DOHH2 (cell line): ENCODE results near the gene C16orf78.
"Not testable (repeated sequence)": the region's sequence is repeated elsewhere in the genome, so short reads cannot be mapped to it uniquely, and the experiment has no call there.

ENCODE experiments used
- H3F3A ChIP-seq: fragments of 200-600 bp; sonication (generic), shearing (Covaris generic); 2 replicates; pipeline ENCODE4 v1.6.0; 2016; ENCODE audit warnings: antibody characterized with exemption, mild to moderate bottlenecking; ENCODE audit not compliant: control insufficient read depth, insufficient read depth
- H3K27ac ChIP-seq: fragments of 200-600 bp; sonication (generic); 2 replicates; pipeline ENCODE4 v1.5.1; 2014; ENCODE audit warnings: low read depth, mild to moderate bottlenecking, low read length, moderate library complexity
- H3K27me3 ChIP-seq: fragments of 200-600 bp; sonication (generic); 2 replicates; pipeline ENCODE4 v1.6.1; 2014; ENCODE audit warnings: mild to moderate bottlenecking, low read length, mixed read lengths; ENCODE audit not compliant: control insufficient read depth
- H3K36me3 ChIP-seq: fragments of 200-600 bp; sonication (generic); 2 replicates; pipeline ENCODE4 v1.6.1; 2014; ENCODE audit warnings: mild to moderate bottlenecking, low read length, moderate library complexity, mixed read lengths; ENCODE audit not compliant: control insufficient read depth
- H3K4me1 ChIP-seq: fragments of 200-600 bp; sonication (generic); 2 replicates; pipeline ENCODE4 v1.6.1; 2014; ENCODE audit warnings: mild to moderate bottlenecking, low read length, mixed read lengths; ENCODE audit not compliant: control insufficient read depth
- H3K4me2 ChIP-seq: fragments of 200-600 bp; sonication (generic); 2 replicates; pipeline ENCODE4 v1.6.0; 2014; ENCODE audit warnings: mild to moderate bottlenecking, low read length, moderate library complexity
- H3K4me3 ChIP-seq: fragments of 200-600 bp; sonication (generic); 2 replicates; pipeline ENCODE4 v1.5.1; 2014; ENCODE audit warnings: mild to moderate bottlenecking, low read length, mixed read lengths
- H3K79me2 ChIP-seq: fragments of 200-600 bp; sonication (generic); 2 replicates; pipeline ENCODE4 v1.6.1; 2014; ENCODE audit warnings: mild to moderate bottlenecking, low read length, mixed read lengths; ENCODE audit not compliant: control insufficient read depth
- H3K9me2 ChIP-seq: fragments of 200-600 bp; sonication (generic); replicated peaks from 2 replicates; pipeline ENCODE4 v1.6.1; 2014; ENCODE audit warnings: mild to moderate bottlenecking, low read length, mixed read lengths; ENCODE audit not compliant: control insufficient read depth
- H3K9me3 ChIP-seq: fragments of 200-600 bp; sonication (generic); 2 replicates; pipeline ENCODE4 v1.6.1; 2014; ENCODE audit warnings: antibody characterized with exemption, low read length, mixed read lengths; ENCODE audit not compliant: control insufficient read depth, insufficient read depth
- H4K20me1 ChIP-seq: fragments of 200-600 bp; sonication (generic); 2 replicates; pipeline ENCODE4 v1.6.0; 2014; ENCODE audit warnings: low read depth, mild to moderate bottlenecking, antibody characterized with exemption, low read length, moderate library complexity; ENCODE audit not compliant: control insufficient read depth, insufficient read depth
- CTCF ChIP-seq: fragments of 200-600 bp; sonication (generic); IDR thresholded peaks from one replicate; pipeline ENCODE4 v1.5.1; 2014; ENCODE audit warnings: antibody characterized with exemption, mild to moderate bottlenecking, low read depth, low read length; ENCODE audit not compliant: poor library complexity, severe bottlenecking
- EZH2phosphoT487 ChIP-seq: fragments of 200-600 bp; sonication (generic); IDR thresholded peaks from 2 replicates; pipeline ENCODE4 v1.6.1; 2017; ENCODE audit warnings: borderline replicate concordance, mild to moderate bottlenecking, antibody characterized with exemption, low read length, moderate library complexity, mixed read lengths

Gene C16orf78

GRCh38 chr16:49359591-49359990, 14.0 kb upstream of the C16orf78 start:
- no peaks in the 10 kb centered on the region for H4K20me1 ChIP-seq
- H3K9me3 ChIP-seq: no peaks in the 10 kb centered on the region
- H3F3A ChIP-seq: no peaks in the 10 kb centered on the region
- no peak overlapping the region for H3K4me3 ChIP-seq
- TF ChIP-seq EZH2phosphoT487 (no peak), CTCF (no peak)
- H3K27ac ChIP-seq: no peak overlapping the region
- H3K9me2 ChIP-seq: no peaks in the 10 kb centered on the region
- H3K27me3 ChIP-seq: no peaks in the 10 kb centered on the region
- H3K4me1 ChIP-seq: no peaks in the 10 kb centered on the region
- H3K4me2 ChIP-seq: no peak overlapping the region
- no peaks in the 10 kb centered on the region for H3K79me2 ChIP-seq
- H3K36me3 ChIP-seq: no peaks in the 10 kb centered on the region

- not testable (repeated sequence) for H3K4me3 ChIP-seq, H3K27ac ChIP-seq, H4K20me1 ChIP-seq
These were observed 11.9 kb upstream of the C16orf78 start for GRCh38 chr16:49361731-49362130.

GRCh38 chr16:49362230-49362629, 11.4 kb upstream of the C16orf78 start:
- no peaks in the 10 kb centered on the region for H3K27me3 ChIP-seq
- peaks cover 13% of the 10 kb centered on the region for H3K4me1 ChIP-seq
- H3K9me3 ChIP-seq: no peaks in the 10 kb centered on the region
- no peak overlapping the region for H3K4me3 ChIP-seq
- H3K27ac ChIP-seq: no peak overlapping the region
- no peaks in the 10 kb centered on the region for H3K79me2 ChIP-seq
- H3F3A ChIP-seq: no peaks in the 10 kb centered on the region
- no peak for TF ChIP-seq CTCF
- TF ChIP-seq EZH2phosphoT487: no peak
- no peaks in the 10 kb centered on the region for H3K36me3 ChIP-seq
- no peaks in the 10 kb centered on the region for H3K9me2 ChIP-seq
- H4K20me1 ChIP-seq: no peaks in the 10 kb centered on the region
- no peak overlapping the region for H3K4me2 ChIP-seq

More at GRCh38 chr16:49361731-49362130, 11.9 kb upstream of the C16orf78 start:
- H3F3A ChIP-seq, H3K4me2 ChIP-seq, H3K36me3 ChIP-seq, H3K9me3 ChIP-seq, H3K27me3 ChIP-seq, H3K9me2 ChIP-seq, H3K4me1 ChIP-seq, H3K79me2 ChIP-seq: not testable (repeated sequence)

GRCh38 chr16:49365711-49366509, 7.7 kb upstream of the C16orf78 start:
- Histone ChIP-seq H3K79me2 (no peaks in the 10 kb centered on the region), H3K4me3 (no peak overlapping the region), H3K4me2 (no peak overlapping the region), H3K9me3 (no peaks in the 10 kb centered on the region), H3K9me2 (no peaks in the 10 kb centered on the region), H3F3A (no peaks in the 10 kb centered on the region), H4K20me1 (no peaks in the 10 kb centered on the region), H3K27ac (no peak overlapping the region), H3K36me3 (no peaks in the 10 kb centered on the region), H3K4me1 (peaks cover 13% of the 10 kb centered on the region), H3K27me3 (peaks cover 4% of the 10 kb centered on the region; the same call in 1 of the 2 replicates)
- no peak for TF ChIP-seq EZH2phosphoT487
- TF ChIP-seq CTCF: no peak
